Neutrophil (primary cell): ENCODE results near the gene OTOF.

Source experiments
- H3K27ac ChIP-seq: fragments of 200-600 bp; sonication (generic); 2 replicates; pipeline ENCODE4 v1.5.1; 2016; ENCODE audit warnings: mild to moderate bottlenecking, moderate library complexity
- H3K27me3 ChIP-seq: fragments of 200-600 bp; sonication (generic); 2 replicates; pipeline ENCODE4 v1.6.0; 2016; ENCODE audit warnings: mild to moderate bottlenecking
- H3K36me3 ChIP-seq: fragments of 200-600 bp; sonication (generic); 2 replicates; pipeline ENCODE4 v1.5.1; 2017
- H3K4me1 ChIP-seq, 2 experiments: fragments of 200-600 bp in 1 of 2; sonication (generic) in 1 of 2; 1 replicate in 1 of 2; 2 replicates in 1 of 2; pipeline versions ENCODE4 v1.5.1 to v1.6.1; 2013 to 2016; ENCODE audit warnings: low read depth in 1 of 2, low read length in 1 of 2, mild to moderate bottlenecking in 1 of 2, moderate library complexity in 1 of 2; ENCODE audit not compliant: control insufficient read depth in 1 of 2, insufficient read depth in 1 of 2
- H3K4me3 ChIP-seq, 2 experiments: fragments of 200-600 bp in 1 of 2; sonication (generic) in 1 of 2; 1 replicate in 1 of 2; 2 replicates in 1 of 2; pipeline ENCODE4 v1.5.1; 2013 to 2016; ENCODE audit warnings: low read depth in 1 of 2, low read length in 1 of 2, mild to moderate bottlenecking in 1 of 2, moderate library complexity in 1 of 2
- H3K9me3 ChIP-seq: fragments of 200-600 bp; sonication (generic); 2 replicates; pipeline ENCODE4 v1.5.1; 2016
- TF ChIP-seq, protein P1 (sequence below): fragments of 200-600 bp; sonication (generic); IDR thresholded peaks from 2 replicates; pipeline ENCODE4 v1.5.1; 2016; ENCODE audit warnings: antibody characterized with exemption

Gene OTOF

DNA sequence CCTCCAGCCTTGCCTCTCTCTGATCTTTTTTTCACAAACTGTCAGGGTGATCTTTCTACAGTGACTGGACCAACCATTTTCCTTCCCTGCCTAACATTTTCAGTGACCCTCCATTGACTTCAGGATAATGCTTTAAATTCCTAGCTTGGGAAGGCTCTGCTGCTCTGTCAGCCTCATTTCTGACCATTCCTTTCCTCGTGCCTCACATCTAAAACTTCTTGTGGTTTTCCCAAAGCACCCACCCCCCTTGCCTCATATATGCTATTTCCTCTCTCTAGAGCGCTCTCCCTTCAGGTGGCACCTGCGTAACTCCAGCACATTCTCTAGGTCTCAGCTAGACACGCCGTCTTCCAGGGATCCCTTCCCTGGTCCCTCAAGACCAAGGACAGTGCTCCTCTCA lies 39.0 kb downstream of the OTOF start:
- TF ChIP-seq, protein P1, sequence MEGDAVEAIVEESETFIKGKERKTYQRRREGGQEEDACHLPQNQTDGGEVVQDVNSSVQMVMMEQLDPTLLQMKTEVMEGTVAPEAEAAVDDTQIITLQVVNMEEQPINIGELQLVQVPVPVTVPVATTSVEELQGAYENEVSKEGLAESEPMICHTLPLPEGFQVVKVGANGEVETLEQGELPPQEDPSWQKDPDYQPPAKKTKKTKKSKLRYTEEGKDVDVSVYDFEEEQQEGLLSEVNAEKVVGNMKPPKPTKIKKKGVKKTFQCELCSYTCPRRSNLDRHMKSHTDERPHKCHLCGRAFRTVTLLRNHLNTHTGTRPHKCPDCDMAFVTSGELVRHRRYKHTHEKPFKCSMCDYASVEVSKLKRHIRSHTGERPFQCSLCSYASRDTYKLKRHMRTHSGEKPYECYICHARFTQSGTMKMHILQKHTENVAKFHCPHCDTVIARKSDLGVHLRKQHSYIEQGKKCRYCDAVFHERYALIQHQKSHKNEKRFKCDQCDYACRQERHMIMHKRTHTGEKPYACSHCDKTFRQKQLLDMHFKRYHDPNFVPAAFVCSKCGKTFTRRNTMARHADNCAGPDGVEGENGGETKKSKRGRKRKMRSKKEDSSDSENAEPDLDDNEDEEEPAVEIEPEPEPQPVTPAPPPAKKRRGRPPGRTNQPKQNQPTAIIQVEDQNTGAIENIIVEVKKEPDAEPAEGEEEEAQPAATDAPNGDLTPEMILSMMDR, result no peak
- Histone ChIP-seq H3K4me3 (no peak overlapping the region), H3K27ac (no peak overlapping the region), H3K27me3 (no peaks in the 10 kb centered on the region), H3K36me3 (no peaks in the 10 kb centered on the region), H3K4me1 (peaks cover 10 to 12% of the 10 kb centered on the region in 2 experiments), H3K9me3 (no peaks in the 10 kb centered on the region)

DNA sequence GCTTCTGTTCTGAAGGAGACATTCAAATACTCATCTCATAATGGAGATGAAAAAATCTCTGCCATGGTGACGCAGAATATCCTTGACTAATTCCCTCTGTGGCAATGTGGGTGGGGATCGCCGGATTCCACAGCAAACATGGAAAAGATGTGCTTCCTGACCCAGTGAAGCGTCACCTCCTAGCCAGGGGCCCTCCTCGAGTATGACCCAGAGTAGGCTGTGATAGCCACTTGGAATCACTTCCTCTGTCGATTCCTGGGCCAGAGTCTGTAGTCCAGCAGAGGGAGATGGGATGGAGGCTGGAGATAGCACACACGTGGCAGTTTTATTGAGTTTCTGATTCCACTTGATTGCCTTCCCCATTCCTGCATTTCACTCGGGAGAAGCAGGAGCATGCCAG lies 39.4 kb downstream of the OTOF start:
- Histone ChIP-seq H3K27ac (no peak overlapping the region), H3K27me3 (no peaks in the 10 kb centered on the region), H3K4me3 (no peak overlapping the region), H3K4me1 (peaks cover 10 to 16% of the 10 kb centered on the region in 2 experiments), H3K9me3 (no peaks in the 10 kb centered on the region), H3K36me3 (no peaks in the 10 kb centered on the region)
- TF ChIP-seq, protein P1, result no peak

DNA sequence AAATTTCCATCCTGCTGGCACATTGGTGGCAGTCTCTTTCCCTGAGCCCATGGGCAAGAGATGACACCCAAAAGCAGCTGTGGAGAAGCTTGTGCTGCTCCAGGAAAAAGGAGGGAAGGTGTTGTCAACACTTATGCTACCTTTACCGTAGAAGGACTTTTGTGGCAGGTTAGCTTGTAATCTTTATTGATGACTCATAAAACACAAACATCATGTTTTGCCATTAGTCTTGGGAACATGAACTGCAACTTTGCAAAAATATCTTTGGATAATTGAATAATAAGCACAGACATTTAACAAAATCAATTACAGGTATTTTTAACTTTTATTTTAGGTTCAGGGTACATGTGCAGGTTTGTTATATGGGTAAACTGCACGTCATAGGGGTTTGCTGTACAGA lies 42.8 kb downstream of the OTOF start:
- no peak overlapping the region for H3K4me3 ChIP-seq
- no peaks in the 10 kb centered on the region for H3K27me3 ChIP-seq
- no peaks in the 10 kb centered on the region for H3K36me3 ChIP-seq
- H3K27ac ChIP-seq, result no peak overlapping the region
- TF ChIP-seq, protein P1, result no peak
- H3K9me3 ChIP-seq, result no peaks in the 10 kb centered on the region
- H3K4me1 ChIP-seq, result peaks cover 10 to 16% of the 10 kb centered on the region in 2 experiments

DNA sequence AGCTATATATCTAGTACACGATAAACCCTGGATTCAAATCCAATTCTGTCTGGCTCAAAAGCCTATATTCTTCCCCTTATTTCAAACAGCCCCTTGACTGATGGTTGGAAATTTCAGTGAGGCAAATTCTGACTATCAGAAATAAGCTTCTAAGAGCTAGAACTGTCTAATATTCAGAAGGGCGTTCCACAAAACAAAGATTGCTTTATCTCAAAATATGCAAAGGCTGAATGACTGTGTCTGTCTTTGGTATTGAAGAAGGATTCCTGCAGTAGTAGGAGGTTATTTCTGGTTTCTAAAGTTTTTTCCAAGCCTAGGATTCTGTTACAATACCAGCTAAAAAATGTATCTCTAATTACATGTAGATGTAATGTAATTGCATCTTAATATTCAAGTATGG lies 45.1 kb downstream of the OTOF start:
- Histone ChIP-seq H3K27me3 (no peaks in the 10 kb centered on the region), H3K9me3 (no peaks in the 10 kb centered on the region), H3K36me3 (no peaks in the 10 kb centered on the region), H3K4me3 (no peak overlapping the region), H3K4me1 (peaks cover 0 to 8% of the 10 kb centered on the region in 2 experiments), H3K27ac (no peak overlapping the region)
- TF ChIP-seq, protein P1, result no peak

DNA sequence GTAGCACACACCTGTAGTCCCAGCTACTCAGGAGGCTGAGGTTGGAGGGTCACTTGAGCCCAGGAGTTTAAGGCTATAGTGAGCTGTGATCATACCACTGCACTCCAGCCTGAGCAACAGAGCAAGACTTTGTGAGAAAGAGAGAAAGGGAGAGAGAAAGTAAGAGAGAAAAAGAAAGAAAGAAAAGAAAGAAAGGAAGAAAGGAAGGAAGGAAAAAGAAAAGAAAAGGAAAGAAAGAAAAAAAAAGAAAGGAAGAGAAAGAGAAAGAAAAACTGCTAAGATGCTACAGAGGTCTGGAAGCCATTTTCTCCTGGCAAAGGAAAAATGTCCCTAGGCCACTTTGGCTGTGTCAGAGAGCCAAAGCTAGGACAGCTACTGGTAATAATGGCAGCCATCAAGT lies 45.6 kb downstream of the OTOF start:
- TF ChIP-seq, protein P1, result no peak
- no peak overlapping the region for H3K27ac ChIP-seq
- H3K27me3 ChIP-seq, result no peaks in the 10 kb centered on the region
- peaks cover 0 to 8% of the 10 kb centered on the region in 2 experiments for H3K4me1 ChIP-seq
- H3K9me3 ChIP-seq, result no peaks in the 10 kb centered on the region
- no peak overlapping the region for H3K4me3 ChIP-seq
- H3K36me3 ChIP-seq, result no peaks in the 10 kb centered on the region

DNA sequence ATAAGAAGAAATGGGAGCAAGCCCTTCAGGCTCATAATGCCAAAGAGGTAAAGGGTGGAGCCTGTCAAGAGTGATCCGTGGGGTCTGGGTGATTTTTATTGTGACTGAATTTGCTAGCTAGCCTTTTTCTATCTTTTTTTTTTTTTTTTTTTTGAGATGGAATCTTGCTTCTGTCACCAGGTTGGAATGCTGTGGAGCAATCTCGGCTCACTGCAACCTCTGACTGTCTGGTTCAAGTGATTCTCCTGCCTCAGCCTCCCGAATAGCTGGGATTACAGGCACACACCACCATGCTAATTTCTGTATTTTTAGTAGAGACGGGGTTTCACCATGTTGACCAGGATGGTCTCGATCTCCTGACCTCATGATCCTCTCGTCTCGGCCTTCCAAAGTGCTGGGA lies 47.1 kb downstream of the OTOF start:
- H3K27me3 ChIP-seq, result no peaks in the 10 kb centered on the region
- peaks cover 0 to 8% of the 10 kb centered on the region in 2 experiments for H3K4me1 ChIP-seq
- TF ChIP-seq, protein P1, result no peak
- H3K4me3 ChIP-seq, result no peak overlapping the region
- no peaks in the 10 kb centered on the region for H3K9me3 ChIP-seq
- no peak overlapping the region for H3K27ac ChIP-seq
- no peaks in the 10 kb centered on the region for H3K36me3 ChIP-seq
